HEK293 (cell line): ENCODE data around the gene TAGAP.

Experiments used
- CTCF ChIP-seq: fragments of 450-650 bp; formaldehyde crosslinking; IDR thresholded peaks from 2 replicates; pipeline ENCODE4 v1.5.1; 2016; ENCODE audit warnings: missing biosample characterization, missing genetic modification characterization
- HOXA7 ChIP-seq: sonication (generic); formaldehyde crosslinking; IDR thresholded peaks from 2 replicates; pipeline ENCODE4 v1.8.1; 2022; ENCODE audit warnings: missing genetic modification reagents, borderline replicate concordance
- MYNN ChIP-seq: fragments of 450-650 bp; formaldehyde crosslinking; IDR thresholded peaks from 2 replicates; pipeline ENCODE4 v1.5.1; 2016; ENCODE audit warnings: missing biosample characterization, missing genetic modification characterization, borderline replicate concordance
- YY1 ChIP-seq: fragments of 450-650 bp; formaldehyde crosslinking; IDR thresholded peaks from 2 replicates; pipeline ENCODE4 v1.5.1; 2018; ENCODE audit warnings: missing biosample characterization, missing genetic modification characterization
- ZBTB17 ChIP-seq: fragments of 450-650 bp; formaldehyde crosslinking; IDR thresholded peaks from 2 replicates; pipeline ENCODE4 v1.5.1; 2016; ENCODE audit warnings: missing biosample characterization, missing genetic modification characterization
- ZNF311 ChIP-seq: fragments of 450-650 bp; formaldehyde crosslinking; IDR thresholded peaks from 2 replicates; pipeline ENCODE4 v1.5.1; 2017; ENCODE audit warnings: missing biosample characterization, missing genetic modification characterization, borderline replicate concordance
- ZNF449 ChIP-seq: fragments of 450-650 bp; formaldehyde crosslinking; IDR thresholded peaks from 2 replicates; pipeline ENCODE4 v1.5.1; 2017; ENCODE audit warnings: missing biosample characterization, mild to moderate bottlenecking, missing genetic modification characterization, moderate library complexity
- ZNF521 ChIP-seq: fragments of 450-650 bp; formaldehyde crosslinking; IDR thresholded peaks from 2 replicates; pipeline ENCODE4 v1.5.1; 2017; ENCODE audit warnings: missing biosample characterization, mild to moderate bottlenecking, missing genetic modification characterization

- TF ChIP-seq ZNF521 (tag by site-specific recombination) = no peak
- no peak for TF ChIP-seq YY1 (tag by site-specific recombination)
- TF ChIP-seq ZNF311 (tag by site-specific recombination) = no peak
- TF ChIP-seq ZNF449 (tag by site-specific recombination) = no peak
- no peak for TF ChIP-seq MYNN (tag by site-specific recombination)
- no peak for TF ChIP-seq HOXA7 (CRISPR knock-in tag)
- TF ChIP-seq CTCF (tag by site-specific recombination) = no peak
- TF ChIP-seq ZBTB17 (tag by site-specific recombination) = no peak
Measured at GRCh38 chr6:159056432-159056831, 11.6 kb upstream of the TAGAP start.
